Spinal cord (tissue), 10 donors: ENCODE data around the gene DIPK1C. TPM values are rescaled to one million over a fixed set of nuclear protein-coding genes. Genes with fewer than 3 reads are reported as not detected.

ENCODE experiments used
- DNase-seq, 6 donors: peaks; one replicate each; pipeline versions ENCODE4 v3.0.0 to v3.0.0-alpha.2; 2013 to 2015; ENCODE audit warnings: low spot score in 6 of 6, low read depth in 4 of 6
- H3K27ac ChIP-seq: one replicate; pipeline ENCODE4 v1.5.1; 2013; ENCODE audit warnings: low read depth, low read length, control low read depth
- H3K27me3 ChIP-seq: one replicate; pipeline ENCODE4 v1.6.1; 2013; ENCODE audit warnings: low read length; ENCODE audit not compliant: control insufficient read depth, insufficient read depth
- H3K36me3 ChIP-seq: one replicate; pipeline ENCODE4 v1.6.1; 2013; ENCODE audit warnings: low read length; ENCODE audit not compliant: control insufficient read depth, insufficient read depth
- H3K4me1 ChIP-seq: one replicate; pipeline ENCODE4 v1.6.1; 2013; ENCODE audit warnings: low read length; ENCODE audit not compliant: control insufficient read depth, insufficient read depth
- H3K4me3 ChIP-seq: one replicate; pipeline ENCODE4 v1.5.1; 2013; ENCODE audit warnings: low read depth, low read length, control low read depth
- H3K9me3 ChIP-seq: one replicate; pipeline ENCODE4 v1.6.1; 2013; ENCODE audit warnings: low read length; ENCODE audit not compliant: control insufficient read depth, insufficient read depth
- WGBS: methylation state at CpG from one replicate; pipeline ENCODE4 v1.1.5; 2013; ENCODE audit warnings: missing lambda C conversion rate; ENCODE audit not compliant: insufficient coverage; 5-methylcytosine and 5-hydroxymethylcytosine counted together
- polyA plus RNA-seq, 2 donors: library from polyadenylated mRNA; unstranded; fragments of 120-200 nt; gene quantifications; one replicate each; pipeline ENCODE4 v1.2.1, GENCODE V29; 2013; ENCODE audit not compliant: insufficient read length in 2 of 2
- total RNA-seq, 2 donors: library from RNA; depleted of rRNA in 1 of 2; stranded (reverse); fragments of 120-200 nt in 1 of 2; fragments of >200 nt in 1 of 2; gene quantifications; one replicate each; pipeline versions ENCODE4 v1.2.3 to v1.2.4, GENCODE V29; 2013 to 2014
- donor health status: healthy.

Gene DIPK1C
- total and polyA plus RNA-seq, 4 donors = 16.2 to 57.2 (median 33.2) TPM

DNA sequence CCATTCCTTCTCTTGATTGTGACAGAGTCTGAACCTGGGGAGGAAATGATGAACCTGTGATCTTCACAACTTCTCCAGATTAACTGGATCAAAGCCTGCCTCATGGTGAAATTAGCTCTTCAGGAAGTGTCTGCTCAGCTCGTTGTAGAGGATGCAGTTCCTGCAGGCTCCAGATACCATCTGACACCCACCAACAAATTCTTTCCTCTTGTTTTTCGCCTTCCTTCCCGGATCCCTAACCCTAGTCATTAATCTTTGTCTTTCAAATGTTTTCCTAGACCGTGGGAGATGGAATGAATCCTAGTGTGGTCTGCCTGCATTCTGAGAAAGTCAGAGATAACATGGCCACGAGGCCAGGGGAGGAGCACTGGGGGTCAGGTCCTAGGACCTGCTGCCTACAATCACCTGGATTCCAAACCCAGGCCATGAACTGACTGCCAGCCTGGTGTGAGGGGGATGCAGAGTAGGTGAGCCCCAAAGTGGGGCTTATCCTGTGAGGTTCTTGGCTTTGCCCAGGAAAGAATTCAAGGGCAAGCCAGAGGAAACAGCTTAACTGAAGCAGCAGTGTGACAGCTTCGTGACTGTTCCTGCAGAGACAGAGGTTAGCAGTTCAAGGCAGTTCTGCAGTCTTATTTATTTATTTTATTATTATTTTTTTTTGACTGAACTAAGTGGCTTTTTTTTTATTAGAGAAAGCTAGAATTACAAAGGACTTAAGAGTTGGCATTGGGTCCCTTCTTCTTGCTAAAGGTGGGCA is 67.8 kb downstream of the DIPK1C start:
- peaks cover 14% of the 10 kb centered on the region for H3K4me1 ChIP-seq
- 42% methylated on average over 4 of the region's 6 CpGs for WGBS
- no peaks in the 10 kb centered on the region for H3K36me3 ChIP-seq
- H3K4me3 ChIP-seq = no peak overlapping the region
- no peaks in the 10 kb centered on the region for H3K27me3 ChIP-seq
- peak in 1 of 6 donors; percentile 21 for DNase-seq
- no peaks in the 10 kb centered on the region for H3K9me3 ChIP-seq
- H3K27ac ChIP-seq = no peak overlapping the region

DNA sequence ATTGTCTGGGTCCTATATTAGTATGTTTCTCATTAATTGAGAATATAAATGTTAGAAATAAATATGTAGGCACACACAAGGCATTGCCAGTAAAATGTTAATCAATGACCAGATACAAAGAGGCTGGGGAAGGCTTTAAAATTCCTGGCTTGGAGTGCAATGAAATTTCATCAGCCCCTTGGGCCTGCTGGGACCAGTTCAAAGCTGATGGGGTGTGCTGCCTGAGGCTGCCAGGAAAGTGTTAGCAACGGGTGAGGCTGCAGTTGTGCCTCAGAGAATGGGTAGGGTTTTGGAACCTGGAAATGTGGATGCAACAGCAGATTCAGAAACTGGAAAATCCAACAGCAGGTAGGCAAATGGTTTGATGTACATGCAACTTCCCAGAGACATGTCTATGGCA is 68.9 kb downstream of the DIPK1C start:
- H3K4me3 ChIP-seq = no peak overlapping the region
- H3K4me1 ChIP-seq = peaks cover 14% of the 10 kb centered on the region
- H3K27me3 ChIP-seq = no peaks in the 10 kb centered on the region
- no peak overlapping the region for H3K27ac ChIP-seq
- no peaks in the 10 kb centered on the region for H3K36me3 ChIP-seq
- peak in 1 of 6 donors; percentile 47 for DNase-seq
- WGBS = 56% methylated on average over 1 of the region's 1 CpG
- H3K9me3 ChIP-seq = no peaks in the 10 kb centered on the region

DNA sequence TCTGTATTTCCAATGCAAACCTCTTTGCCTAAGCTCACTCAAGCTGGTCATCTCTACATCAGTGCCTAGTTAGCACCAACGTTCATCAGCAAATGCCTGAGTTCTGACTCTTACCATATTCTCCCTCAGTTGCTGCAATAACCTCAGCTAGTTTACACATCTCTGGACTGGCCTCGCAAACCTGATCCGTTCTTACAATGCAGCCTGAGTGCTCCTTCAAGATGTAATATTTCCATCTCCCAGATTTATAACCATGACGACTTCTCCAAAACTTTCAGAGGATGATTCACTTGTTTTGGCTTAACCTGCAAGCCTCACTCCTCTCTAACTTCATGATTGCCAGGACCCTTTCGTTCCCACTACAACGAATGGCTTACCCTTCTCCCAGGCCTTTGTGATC is 69.7 kb downstream of the DIPK1C start:
- Histone ChIP-seq H3K27ac (no peak overlapping the region), H3K4me1 (peaks cover 14% of the 10 kb centered on the region), H3K4me3 (no peak overlapping the region), H3K9me3 (no peaks in the 10 kb centered on the region), H3K36me3 (no peaks in the 10 kb centered on the region), H3K27me3 (no peaks in the 10 kb centered on the region)
- WGBS = 88% methylated on average over 6 of the region's 6 CpGs
- DNase-seq = no peak

Other genes with a start within 250 kb of the DIPK1C start
- gene CYB5A, start 165.3 kb downstream of the DIPK1C start, total RNA-seq = 10 to 100 TPM; 36.2 to 95.7 TPM
- 10 to 100 TPM; 61.7 to 65.1 TPM for gene CYB5A, start 165.3 kb downstream of the DIPK1C start, polyA plus RNA-seq
- not detected for gene C18orf63, start 141.5 kb downstream of the DIPK1C start, total RNA-seq
- not detected for gene C18orf63, start 141.5 kb downstream of the DIPK1C start, polyA plus RNA-seq
- 10 to 100 TPM; 66.4 to 71.5 TPM for gene CNDP2, start 39.1 kb upstream of the DIPK1C start, total RNA-seq
- gene CNDP2, start 39.1 kb upstream of the DIPK1C start, polyA plus RNA-seq = 100 to 1,000 TPM; 125 to 135 TPM
- 1 to 10 TPM in 1 of 2 donors, under 1 TPM in 1; 0.61 to 2.4 TPM for gene CNDP1, start 77.2 kb upstream of the DIPK1C start, total RNA-seq
- 1 to 10 TPM; 1.1 to 1.3 TPM for gene CNDP1, start 77.2 kb upstream of the DIPK1C start, polyA plus RNA-seq
- gene ZNF407, start 140.6 kb upstream of the DIPK1C start, total RNA-seq = 10 to 100 TPM; 18.1 to 22.8 TPM
- 1 to 10 TPM; 7.9 to 8.4 TPM for gene ZNF407, start 140.6 kb upstream of the DIPK1C start, polyA plus RNA-seq